Upper lobe of right lung (tissue), 1 donor: ENCODE measurements around the gene ELOVL7. TPM values are rescaled to one million over a fixed set of nuclear protein-coding genes. Genes with fewer than 3 reads are reported as not detected.

Experiments used
- ATAC-seq: fragments of 200-7000 bp; cut with Tn5 transposase; one replicate; pipeline ENCODE4 v1.9.1; 2020; ENCODE audit warnings: mild to moderate bottlenecking, moderate library complexity
- DNase-seq: peaks from one replicate; pipeline ENCODE4 v3.0.0-alpha.2; 2020
- H3K27ac ChIP-seq: fragments of 200-600 bp; one replicate; pipeline ENCODE4 v1.8.0; 2022
- H3K27me3 ChIP-seq: fragments of 200-600 bp; one replicate; pipeline ENCODE4 v1.8.0; 2022; ENCODE audit warnings: mild to moderate bottlenecking
- H3K36me3 ChIP-seq: fragments of 200-600 bp; one replicate; pipeline ENCODE4 v1.8.0; 2022
- H3K4me1 ChIP-seq: fragments of 200-600 bp; one replicate; pipeline ENCODE4 v1.8.0; 2022
- H3K4me3 ChIP-seq: fragments of 200-600 bp; one replicate; pipeline ENCODE4 v1.8.0; 2022; ENCODE audit warnings: mild to moderate bottlenecking
- H3K9me3 ChIP-seq: fragments of 200-600 bp; one replicate; pipeline ENCODE4 v1.8.0; 2022
- CTCF ChIP-seq: fragments of 200-600 bp; IDR thresholded peaks from one replicate; pipeline ENCODE4 v1.8.0; 2022; ENCODE audit warnings: antibody characterized with exemption
- intact Hi-C: fragments of 100-400 bp; cut with DNase I; formaldehyde crosslinking; loops from one replicate; pipeline ENCODE4 v1.11.0; 2022
- total RNA-seq: library from RNA; stranded (reverse); fragmentation: NEBNext Ultra II Directional; extraction: Animal tissue kit (Norgen Biotek cat#: 25700); gene quantifications from one replicate; pipeline ENCODE4 v1.2.1, GENCODE V29; 2021
- donor health status: DM: no; HTN: yes; CAD: no; lungs with severe emphysema.

Gene ELOVL7
- total RNA-seq, 1 donor from 2014 or later, result 8.2 TPM

- no peak for TF ChIP-seq CTCF
- Histone ChIP-seq H3K27me3 (no peaks in the 10 kb centered on the region), H3K4me3 (no peak overlapping the region), H3K9me3 (no peaks in the 10 kb centered on the region), H3K27ac (no peak overlapping the region), H3K36me3 (no peaks in the 10 kb centered on the region), H3K4me1 (no peaks in the 10 kb centered on the region)
- ATAC-seq (peak; percentile 35), DNase-seq (no peak)
- intact Hi-C loops, result no loop called here
Measured at GRCh38 chr5:60856066-60856465, 12.0 kb upstream of the ELOVL7 start.

GRCh38 chr5:60852940-60853339, 8.9 kb upstream of the ELOVL7 start:
- Histone ChIP-seq H3K27ac (no peak overlapping the region), H3K9me3 (no peaks in the 10 kb centered on the region), H3K4me3 (no peak overlapping the region), H3K4me1 (no peaks in the 10 kb centered on the region), H3K36me3 (no peaks in the 10 kb centered on the region), H3K27me3 (no peaks in the 10 kb centered on the region)
- intact Hi-C loops, result no loop called here
- TF ChIP-seq CTCF, result no peak
- no peak for ATAC-seq
- DNase-seq, result no peak

- TF ChIP-seq CTCF, result no peak
- ATAC-seq, result no peak
- H3K27ac ChIP-seq, result no peak overlapping the region
- no peaks in the 10 kb centered on the region for H3K4me1 ChIP-seq
- DNase-seq, result no peak
- H3K9me3 ChIP-seq, result no peaks in the 10 kb centered on the region
- intact Hi-C loops, result no loop called here
- no peak overlapping the region for H3K4me3 ChIP-seq
- H3K27me3 ChIP-seq, result no peaks in the 10 kb centered on the region
- H3K36me3 ChIP-seq, result no peaks in the 10 kb centered on the region
Measured at GRCh38 chr5:60852317-60852716, 8.2 kb upstream of the ELOVL7 start.

- intact Hi-C loops, result no loop called here
Measured at GRCh38 chr5:60851626-60852025, 7.6 kb upstream of the ELOVL7 start.

GRCh38 chr5:60846298-60846697, 2.2 kb upstream of the ELOVL7 start:
- Histone ChIP-seq H3K27ac (no peak overlapping the region), H3K4me1 (peaks cover 8% of the 10 kb centered on the region), H3K9me3 (no peaks in the 10 kb centered on the region), H3K27me3 (peaks cover 24% of the 10 kb centered on the region), H3K36me3 (no peaks in the 10 kb centered on the region), H3K4me3 (no peak overlapping the region)
- DNase-seq (no peak), ATAC-seq (no peak)
- TF ChIP-seq CTCF, result no peak
- intact Hi-C loops, result no loop called here

More at GRCh38 chr5:60851626-60852025, 7.6 kb upstream of the ELOVL7 start:
- no peaks in the 10 kb centered on the region for H3K27me3 ChIP-seq
- H3K9me3 ChIP-seq, result no peaks in the 10 kb centered on the region
- DNase-seq (no peak), ATAC-seq (no peak)
- H3K36me3 ChIP-seq, result no peaks in the 10 kb centered on the region
- no peaks in the 10 kb centered on the region for H3K4me1 ChIP-seq
- no peak overlapping the region for H3K4me3 ChIP-seq
- H3K27ac ChIP-seq, result no peak overlapping the region
- no peak for TF ChIP-seq CTCF

- Histone ChIP-seq H3K27me3 (peaks cover 30% of the 10 kb centered on the region), H3K36me3 (no peaks in the 10 kb centered on the region), H3K9me3 (no peaks in the 10 kb centered on the region), H3K4me1 (peaks cover 8% of the 10 kb centered on the region), H3K27ac (no peak overlapping the region), H3K4me3 (peak overlapping the region; percentile 62)
- DNase-seq, result peak; percentile 66
- no peak for TF ChIP-seq CTCF
- ATAC-seq, result peak; percentile 44
- intact Hi-C loops, result no loop called here
Measured at GRCh38 chr5:60843386-60843935, 608 bp downstream of the ELOVL7 start.
